Activated gamma-delta T cell (primary cell): ENCODE measurements around the gene GJC2.

Experiments
- DNase-seq: peaks from one replicate; lab custom pipeline; 2025; lab: John Stamatoyannopoulos, UW

Gene GJC2

DNA sequence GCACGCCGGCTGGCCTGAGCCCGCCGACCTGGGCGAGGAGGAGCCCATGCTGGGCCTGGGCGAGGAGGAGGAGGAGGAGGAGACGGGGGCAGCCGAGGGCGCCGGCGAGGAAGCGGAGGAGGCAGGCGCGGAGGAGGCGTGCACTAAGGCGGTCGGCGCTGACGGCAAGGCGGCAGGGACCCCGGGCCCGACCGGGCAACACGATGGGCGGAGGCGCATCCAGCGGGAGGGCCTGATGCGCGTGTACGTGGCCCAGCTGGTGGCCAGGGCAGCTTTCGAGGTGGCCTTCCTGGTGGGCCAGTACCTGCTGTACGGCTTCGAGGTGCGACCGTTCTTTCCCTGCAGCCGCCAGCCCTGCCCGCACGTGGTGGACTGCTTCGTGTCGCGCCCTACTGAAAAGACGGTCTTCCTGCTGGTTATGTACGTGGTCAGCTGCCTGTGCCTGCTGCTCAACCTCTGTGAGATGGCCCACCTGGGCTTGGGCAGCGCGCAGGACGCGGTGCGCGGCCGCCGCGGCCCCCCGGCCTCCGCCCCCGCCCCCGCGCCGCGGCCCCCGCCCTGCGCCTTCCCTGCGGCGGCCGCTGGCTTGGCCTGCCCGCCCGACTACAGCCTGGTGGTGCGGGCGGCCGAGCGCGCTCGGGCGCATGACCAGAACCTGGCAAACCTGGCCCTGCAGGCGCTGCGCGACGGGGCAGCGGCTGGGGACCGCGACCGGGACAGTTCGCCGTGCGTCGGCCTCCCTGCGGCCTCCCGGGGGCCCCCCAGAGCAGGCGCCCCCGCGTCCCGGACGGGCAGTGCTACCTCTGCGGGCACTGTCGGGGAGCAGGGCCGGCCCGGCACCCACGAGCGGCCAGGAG lies 8.6 kb downstream of the GJC2 start:
- DNase-seq = no peak

DNA sequence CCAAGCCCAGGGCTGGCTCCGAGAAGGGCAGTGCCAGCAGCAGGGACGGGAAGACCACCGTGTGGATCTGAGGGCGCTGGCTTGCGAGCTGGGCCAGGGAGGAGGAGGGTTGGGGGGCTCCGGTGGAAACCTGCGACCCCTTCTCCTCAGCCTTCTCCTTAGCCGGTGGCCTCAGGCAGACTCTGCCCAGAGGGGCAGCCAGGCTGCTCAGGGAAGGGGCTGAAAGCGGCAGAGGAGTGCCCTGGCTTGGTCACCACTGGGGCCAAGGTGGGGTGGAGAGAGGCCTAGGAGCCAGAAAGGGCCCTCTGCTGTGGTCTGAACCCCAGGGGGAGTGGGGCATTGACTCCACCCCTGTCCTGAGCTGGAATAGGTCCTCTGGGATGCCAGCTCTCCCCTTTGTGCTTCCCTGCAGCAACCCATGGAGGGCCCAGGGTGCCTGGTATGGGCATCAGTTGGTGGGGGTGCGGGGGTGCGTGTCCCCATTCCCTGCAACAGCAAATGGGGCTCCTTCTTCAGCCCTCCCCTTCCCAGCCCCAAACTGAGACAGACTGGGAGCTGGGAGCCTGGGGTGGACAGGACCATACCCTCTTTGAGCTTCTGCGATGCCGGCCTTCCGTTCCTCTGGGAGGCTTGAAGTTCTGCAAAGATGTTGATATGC lies 9.4 kb downstream of the GJC2 start:
- DNase-seq = no peak

DNA sequence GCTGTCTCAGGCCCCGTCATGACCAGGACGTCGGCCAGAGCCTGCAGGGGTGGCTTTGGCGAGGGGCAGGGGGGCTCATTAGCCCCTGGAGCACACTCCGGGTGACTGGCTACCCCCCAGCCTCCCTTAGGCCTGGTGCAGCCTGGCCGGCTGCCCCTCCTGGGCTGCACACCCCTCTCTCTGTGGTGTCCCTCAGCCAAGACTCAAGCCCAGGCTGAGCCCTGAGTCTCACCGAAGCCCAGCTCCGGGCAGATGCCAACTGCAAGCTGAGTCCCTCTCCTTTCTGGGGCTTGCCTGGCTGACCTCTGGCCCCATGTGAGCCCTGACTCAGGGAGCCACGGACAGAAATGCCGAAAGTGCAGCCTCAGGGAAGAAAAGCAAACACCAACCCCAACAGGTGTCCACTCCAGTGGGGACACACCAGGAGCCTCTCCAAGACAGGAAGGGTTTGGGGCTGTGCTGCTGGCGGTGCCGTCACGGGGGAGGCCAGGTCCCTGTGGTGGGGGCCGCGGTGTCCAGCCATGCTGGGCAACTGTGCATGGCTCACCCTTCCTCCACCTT lies 10.6 kb downstream of the GJC2 start:
- DNase-seq = no peak

- no peak for DNase-seq
Observed at GRCh38 chr1:228161362-228161761, 11.6 kb downstream of the GJC2 start.

- DNase-seq = no peak
Observed at GRCh38 chr1:228161866-228162265, 12.1 kb downstream of the GJC2 start.

- DNase-seq = no peak
Observed at GRCh38 chr1:228162286-228163006, 12.7 kb downstream of the GJC2 start.

DNA sequence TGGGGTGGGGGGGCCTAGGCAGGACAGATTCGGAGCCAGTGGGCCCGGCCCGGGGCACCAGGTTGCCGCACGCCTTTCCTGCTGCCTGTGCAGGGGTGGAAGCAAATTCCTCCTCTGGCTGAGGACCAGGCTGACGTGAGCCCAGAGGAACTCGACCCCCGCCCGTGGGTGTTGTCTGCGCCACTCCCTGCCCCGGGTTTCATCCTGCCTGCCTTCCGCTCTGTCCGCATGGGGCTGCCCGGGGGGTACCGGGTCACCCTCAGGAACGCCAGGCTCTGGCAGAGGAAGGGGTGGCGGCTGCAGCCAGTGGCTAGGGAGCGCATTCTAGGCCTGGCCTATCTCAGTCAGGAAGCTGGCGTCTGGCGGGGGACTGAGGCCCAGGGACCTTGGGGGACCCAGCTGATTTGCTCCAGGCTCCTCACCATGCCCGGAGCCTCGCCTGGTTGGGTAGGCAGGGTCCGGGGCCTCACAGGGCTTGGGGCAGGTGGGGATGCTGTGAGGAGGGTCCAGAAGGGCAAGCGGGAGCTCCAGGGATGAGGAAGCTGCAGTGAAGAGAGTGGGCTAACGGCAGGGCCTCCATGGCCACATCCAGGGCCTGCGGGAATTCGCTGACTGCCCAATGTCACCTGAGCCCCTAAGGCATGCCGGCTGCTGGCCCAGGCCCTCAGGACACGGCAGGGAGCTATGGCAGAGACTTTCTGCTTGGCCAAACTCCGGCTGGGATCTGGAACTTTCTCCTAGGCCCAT lies 13.4 kb downstream of the GJC2 start:
- DNase-seq = no peak

- no peak for DNase-seq
Observed at GRCh38 chr1:228163776-228164519, 14.2 kb downstream of the GJC2 start.

DNA sequence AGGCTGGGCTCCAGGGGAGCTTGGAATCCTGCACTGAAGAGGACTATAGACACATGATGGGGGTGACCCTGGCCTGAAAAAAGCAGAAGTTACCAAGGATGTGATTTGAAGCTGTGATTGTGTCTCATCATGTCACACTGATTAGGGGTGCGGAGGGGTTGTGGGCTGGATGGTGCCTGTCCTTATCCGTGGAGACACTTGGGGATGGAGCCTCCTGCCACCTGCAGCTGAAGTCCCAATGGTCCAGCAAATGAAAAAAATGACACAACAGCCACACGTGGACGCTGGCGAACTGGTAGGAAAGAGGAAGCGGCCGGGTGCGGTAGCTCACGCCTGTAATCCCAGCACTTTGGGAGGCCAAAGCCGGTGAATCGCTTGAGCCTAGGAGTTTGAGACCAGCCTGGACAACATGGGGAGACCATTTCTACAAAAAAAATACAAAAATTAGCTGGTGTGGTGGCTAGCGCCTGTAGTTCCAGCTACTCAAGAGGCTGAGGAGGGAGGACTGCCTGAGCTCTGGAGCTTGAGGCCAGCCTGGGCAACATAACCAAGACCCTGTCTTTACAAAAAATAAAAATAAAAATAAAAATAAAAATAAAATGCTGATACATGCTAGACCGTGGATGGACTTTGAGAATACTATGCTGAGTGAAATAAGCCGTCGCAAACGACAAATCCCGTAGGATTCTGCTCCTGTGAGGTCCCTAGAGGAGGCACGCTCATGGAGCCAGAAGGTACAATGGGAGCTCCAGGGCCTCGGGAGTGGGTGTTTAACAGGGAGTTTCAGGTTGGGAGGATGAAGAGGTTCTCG lies 15.0 kb downstream of the GJC2 start:
- no peak for DNase-seq

DNA sequence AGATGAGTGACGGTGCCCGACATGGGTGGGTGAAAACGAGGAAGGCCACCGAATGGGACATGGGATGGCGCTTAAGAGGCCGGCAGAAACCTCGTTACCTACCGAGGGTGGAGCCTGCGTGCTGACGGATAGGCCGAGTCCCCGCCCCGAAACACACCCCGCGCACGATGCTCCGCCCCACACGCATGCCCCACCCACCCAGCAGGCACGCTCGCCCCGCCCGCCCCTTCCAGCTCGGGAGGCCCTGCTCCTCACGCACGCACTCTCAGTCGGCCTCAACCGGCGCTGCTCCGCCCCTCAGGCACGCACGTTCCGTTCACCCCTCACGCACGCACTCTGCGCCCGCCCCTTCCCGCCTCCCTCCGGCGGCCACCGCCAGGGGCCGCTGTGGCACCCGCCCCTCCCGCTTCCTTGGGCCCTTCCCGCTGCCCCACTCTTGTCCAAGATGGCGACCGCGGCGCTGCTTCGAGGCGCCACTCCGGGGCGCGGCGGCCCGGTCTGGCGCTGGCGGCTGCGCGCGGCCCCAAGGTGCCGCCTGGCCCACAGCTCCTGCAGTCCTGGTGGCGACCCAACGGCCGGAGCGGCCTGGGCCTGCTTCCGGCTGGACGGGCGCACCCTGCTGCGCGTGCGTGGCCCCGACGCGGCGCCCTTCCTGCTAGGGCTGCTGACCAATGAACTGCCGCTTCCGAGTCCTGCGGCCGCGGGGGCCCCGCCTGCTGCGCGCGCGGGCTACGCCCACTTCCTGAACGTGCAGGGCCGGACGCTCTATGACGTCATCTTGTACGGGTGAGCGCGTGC lies 15.8 kb downstream of the GJC2 start, which contains the start of gene IBA57:
IBA57 (plus strand) TSS at position 433 of the 798 bp plus-strand sequence; CDS start at position 446, 13 bp downstream.
- DNase-seq = peak; percentile 100

GRCh38 chr1:228166170-228166936 lies 16.6 kb downstream of the GJC2 start:
- DNase-seq = no peak

DNA sequence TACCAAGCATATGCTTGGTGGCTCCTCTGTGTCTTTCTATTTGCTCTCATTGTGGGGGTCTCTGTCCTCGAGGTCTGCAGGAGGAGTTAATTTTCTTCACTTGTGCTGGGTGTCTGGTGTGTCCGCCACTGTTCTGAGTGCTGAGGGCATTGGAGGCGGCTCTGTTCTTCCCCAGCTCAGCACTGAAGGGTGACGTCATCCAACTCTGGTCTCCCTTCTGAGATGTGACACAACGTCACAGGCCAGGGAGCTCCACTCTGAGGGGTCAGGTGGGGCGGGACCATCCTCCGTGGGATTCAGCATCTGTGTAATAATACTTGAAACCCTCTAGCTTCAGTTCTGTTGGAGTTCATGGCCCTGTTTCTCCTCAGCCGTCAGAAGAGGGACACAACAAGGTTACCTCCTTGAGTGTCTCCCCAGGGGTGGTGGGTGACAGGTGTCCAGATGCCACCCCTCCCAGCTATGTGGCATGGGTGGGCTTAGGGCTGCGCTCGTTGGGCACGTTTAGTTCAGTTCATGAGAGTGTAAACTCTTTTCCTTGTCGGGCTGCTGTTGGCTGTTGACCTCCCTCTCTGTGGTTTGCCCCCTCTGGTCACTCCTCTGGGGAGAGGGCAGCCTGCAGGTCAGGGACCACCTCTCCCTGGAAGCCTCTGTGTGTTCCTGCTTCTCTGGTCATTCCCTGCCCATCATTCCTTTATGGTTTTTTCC lies 19.0 kb downstream of the GJC2 start:
- no peak for DNase-seq

DNA sequence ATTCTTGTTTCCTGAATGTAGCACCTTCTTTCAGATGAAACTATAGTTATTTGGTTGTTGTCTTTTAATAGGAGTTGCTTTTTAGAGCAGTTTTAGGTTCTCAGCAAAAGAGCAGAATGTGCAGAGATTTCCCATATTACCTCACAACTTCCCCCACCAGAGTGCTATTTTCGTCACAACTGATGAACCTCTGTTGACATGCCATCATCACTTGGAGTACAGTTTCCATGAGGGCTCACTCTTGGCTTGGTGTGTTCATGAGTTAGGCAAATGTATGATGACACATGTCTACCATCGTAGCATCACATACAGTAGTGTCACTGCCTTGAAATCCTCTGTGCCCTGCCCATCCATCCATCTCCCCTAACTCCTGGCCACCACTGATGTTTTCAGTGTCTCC lies 19.6 kb downstream of the GJC2 start:
- no peak for DNase-seq

- DNase-seq = no peak
Observed at GRCh38 chr1:228170666-228171065, 20.9 kb downstream of the GJC2 start.

GRCh38 chr1:228171221-228171891 lies 21.6 kb downstream of the GJC2 start:
- no peak for DNase-seq

DNA sequence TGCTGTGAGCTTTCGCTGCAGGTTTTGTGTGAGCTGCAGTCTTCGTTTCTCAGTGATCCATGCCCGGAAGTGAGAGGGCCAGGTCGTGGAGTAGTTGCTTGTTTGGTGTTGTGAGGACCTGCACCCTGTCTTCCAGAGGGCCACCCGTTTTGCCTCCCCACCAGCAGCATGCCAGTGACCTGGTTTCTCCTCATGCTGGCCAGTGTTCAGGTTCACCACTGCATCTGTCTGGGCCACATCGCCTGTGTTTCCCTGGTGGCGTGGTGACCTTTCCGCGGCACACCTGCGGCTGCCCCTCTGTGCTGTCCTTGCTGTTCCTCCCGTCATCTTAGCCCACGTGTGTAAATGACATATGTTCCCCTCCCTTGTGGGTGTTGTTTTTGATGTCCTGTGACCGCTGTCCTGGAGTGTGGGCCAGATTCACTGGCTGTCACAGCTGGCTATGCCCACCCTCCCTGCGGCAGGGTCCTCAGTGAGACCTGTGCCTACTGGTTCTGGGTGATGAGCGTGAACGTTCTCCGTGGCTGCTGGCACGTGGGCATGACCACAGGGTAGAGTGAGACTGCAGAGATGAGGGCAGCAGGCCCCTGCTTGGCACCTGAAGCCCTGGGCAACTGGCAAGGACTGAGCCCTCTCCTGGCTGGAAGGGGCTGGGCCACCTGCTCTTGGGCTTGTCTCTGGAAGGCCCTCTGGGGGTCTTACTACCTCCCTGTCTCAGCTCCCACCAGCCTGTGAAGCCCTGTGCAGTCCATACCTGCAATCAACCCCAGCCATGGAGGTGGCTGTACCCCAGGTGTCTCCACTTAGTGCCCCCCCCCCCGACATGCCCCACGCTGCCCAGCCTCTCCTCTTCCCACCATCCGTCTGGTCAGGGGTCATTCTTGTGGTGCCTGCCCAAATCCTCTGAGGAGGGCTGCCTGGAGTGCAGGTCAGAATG lies 23.1 kb downstream of the GJC2 start:
- no peak for DNase-seq
